Chondrocyte (in vitro differentiated cells): ENCODE measurements around the gene DDI2. TPM values are rescaled to one million over a fixed set of nuclear protein-coding genes. Genes with fewer than 3 reads are reported as not detected.

Source experiments
- DNase-seq: peaks from one replicate; pipeline ENCODE4 v3.0.0; 2021; ENCODE audit warnings: mixed read lengths, low spot score
- H3K27ac Mint-ChIP-seq: one replicate; pipeline ENCODE4 v1.8.0; 2021; ENCODE audit warnings: mild to moderate bottlenecking, moderate library complexity, mixed read lengths; ENCODE audit not compliant: unreplicated experiment
- H3K27me3 Mint-ChIP-seq: 2 replicates; pipeline ENCODE4 v1.8.0; 2021; ENCODE audit warnings: low read depth, mixed read lengths
- H3K36me3 Mint-ChIP-seq: 2 replicates; pipeline ENCODE4 v1.8.0; 2021; ENCODE audit warnings: low read depth, mixed read lengths
- H3K4me1 Mint-ChIP-seq: 2 replicates; pipeline ENCODE4 v1.8.0; 2021; ENCODE audit warnings: low read depth, mild to moderate bottlenecking, mixed read lengths
- H3K4me3 Mint-ChIP-seq: one replicate; pipeline ENCODE4 v1.8.0; 2021; ENCODE audit warnings: mild to moderate bottlenecking, moderate library complexity, mixed read lengths; ENCODE audit not compliant: unreplicated experiment
- H3K9me3 Mint-ChIP-seq: 2 replicates; pipeline ENCODE4 v1.8.0; 2021; ENCODE audit warnings: low read depth, mixed read lengths
- CTCF ChIP-seq: fragments of 200-600 bp; sonication (generic); IDR thresholded peaks from 2 replicates; pipeline ENCODE4 v1.5.0; 2021; ENCODE audit warnings: antibody characterized with exemption, mild to moderate bottlenecking, moderate library complexity
- total RNA-seq: library from RNA; stranded (reverse); gene quantifications from 3 replicates; pipeline ENCODE4 v1.2.1, GENCODE V29; 2021

Gene DDI2
- total RNA-seq, 1 donor from 2014 or later = 20.0 TPM

GRCh38 chr1:15714406-15715136 is 97.3 kb downstream of the DDI2 start:
- peak overlapping the region; percentile 77 for H3K27ac Mint-ChIP-seq
- no peak for DNase-seq
- peaks cover 16% of the 10 kb centered on the region for H3K4me1 Mint-ChIP-seq
- no peaks in the 10 kb centered on the region for H3K27me3 Mint-ChIP-seq
- H3K4me3 Mint-ChIP-seq = no peak overlapping the region
- H3K9me3 Mint-ChIP-seq = no peaks in the 10 kb centered on the region
- no peak for TF ChIP-seq CTCF
- peaks cover 6% of the 10 kb centered on the region for H3K36me3 Mint-ChIP-seq

DNA sequence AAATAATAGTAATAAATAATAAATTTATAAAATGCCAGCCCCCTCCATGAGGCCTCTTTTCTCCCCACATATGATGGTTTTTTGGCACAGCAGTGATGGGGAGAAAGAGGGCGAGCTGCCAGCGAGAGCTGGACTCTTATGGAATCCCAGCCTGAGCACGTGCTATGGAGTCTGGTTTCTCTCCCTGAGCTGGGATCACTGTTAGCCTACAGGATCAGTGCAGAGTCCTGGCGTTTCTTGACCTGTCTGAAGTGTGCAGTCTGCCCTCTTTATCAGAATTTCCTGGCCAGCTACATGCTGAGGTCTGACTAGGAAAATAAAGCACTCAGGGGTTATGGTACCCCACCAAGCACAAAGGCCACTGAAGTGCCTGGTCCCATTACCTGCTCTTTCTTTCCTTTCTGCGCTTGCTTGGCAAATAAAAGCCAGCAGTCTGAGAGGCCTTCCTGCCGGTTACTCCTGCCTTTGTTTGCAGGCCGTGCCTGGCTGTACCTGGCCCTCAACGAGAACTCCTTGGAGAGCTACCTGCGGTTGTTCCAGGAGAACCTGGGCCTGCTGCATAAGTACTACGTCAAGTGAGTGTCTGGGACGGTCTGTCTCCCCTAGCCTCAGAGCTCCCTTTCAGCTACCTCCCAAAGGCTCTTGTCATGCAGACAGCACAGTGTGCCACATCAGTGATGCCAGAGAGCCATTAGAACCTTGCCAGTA is 100.3 kb downstream of the DDI2 start:
- Mint-ChIP-seq H3K9me3 (no peaks in the 10 kb centered on the region), H3K4me3 (no peak overlapping the region), H3K27ac (no peak overlapping the region), H3K27me3 (no peaks in the 10 kb centered on the region), H3K4me1 (peaks cover 19% of the 10 kb centered on the region), H3K36me3 (peaks cover 11% of the 10 kb centered on the region)
- no peak for TF ChIP-seq CTCF
- DNase-seq = no peak

GRCh38 chr1:15718199-15718601 is 100.9 kb downstream of the DDI2 start:
- Mint-ChIP-seq H3K27ac (no peak overlapping the region), H3K4me1 (peaks cover 22% of the 10 kb centered on the region), H3K27me3 (no peaks in the 10 kb centered on the region), H3K36me3 (peaks cover 14% of the 10 kb centered on the region), H3K4me3 (no peak overlapping the region), H3K9me3 (no peaks in the 10 kb centered on the region)
- TF ChIP-seq CTCF = no peak
- DNase-seq = no peak

Other genes with a start within 250 kb of the DDI2 start
- 7.9 to 10.4 TPM (median 9.6 TPM) in 3 replicates for gene EFHD2, start 207.6 kb upstream of the DDI2 start, total RNA-seq
- not detected in 3 replicates for gene CTRC, start 179.0 kb upstream of the DDI2 start, total RNA-seq
- not detected in 3 replicates for gene CELA2A, start 160.7 kb upstream of the DDI2 start, total RNA-seq
- gene CELA2B, start 141.4 kb upstream of the DDI2 start, total RNA-seq = not detected in 3 replicates
- 7.6 to 11.6 TPM (median 9.7 TPM) in 3 replicates for gene CASP9, start 93.2 kb upstream of the DDI2 start, total RNA-seq
- gene DNAJC16, start 90.6 kb upstream of the DDI2 start, total RNA-seq = 19.9 to 22.8 TPM (median 20.4 TPM) in 3 replicates
- gene AGMAT, start 32.4 kb upstream of the DDI2 start, total RNA-seq = 0.68 to 1.1 TPM (median 0.82 TPM) in 3 replicates
- 63.6 to 68.3 TPM (median 66.0 TPM) in 3 replicates for gene PLEKHM2, start 66.9 kb downstream of the DDI2 start, total RNA-seq
- gene SLC25A34, start 118.8 kb downstream of the DDI2 start, total RNA-seq = 0.90 to 1.9 TPM (median 1.3 TPM) in 3 replicates
- not detected in 3 replicates for gene TMEM82, start 125.0 kb downstream of the DDI2 start, total RNA-seq
- gene FBLIM1, start 141.3 kb downstream of the DDI2 start, total RNA-seq = 191 to 492 TPM (median 490 TPM) in 3 replicates
- gene UQCRHL, start 190.2 kb downstream of the DDI2 start, total RNA-seq = 1.3 to 1.5 TPM (median 1.3 TPM) in 3 replicates
- 38.4 to 49.7 TPM (median 39.4 TPM) in 3 replicates for gene SPEN, start 230.2 kb downstream of the DDI2 start, total RNA-seq